ENCODE data around the gene DYTN.

DYTN gene

GRCh38 chr2:206696910-206697309, 21.3 kb downstream of the DYTN start:
- no peak for DNase-seq

DNA sequence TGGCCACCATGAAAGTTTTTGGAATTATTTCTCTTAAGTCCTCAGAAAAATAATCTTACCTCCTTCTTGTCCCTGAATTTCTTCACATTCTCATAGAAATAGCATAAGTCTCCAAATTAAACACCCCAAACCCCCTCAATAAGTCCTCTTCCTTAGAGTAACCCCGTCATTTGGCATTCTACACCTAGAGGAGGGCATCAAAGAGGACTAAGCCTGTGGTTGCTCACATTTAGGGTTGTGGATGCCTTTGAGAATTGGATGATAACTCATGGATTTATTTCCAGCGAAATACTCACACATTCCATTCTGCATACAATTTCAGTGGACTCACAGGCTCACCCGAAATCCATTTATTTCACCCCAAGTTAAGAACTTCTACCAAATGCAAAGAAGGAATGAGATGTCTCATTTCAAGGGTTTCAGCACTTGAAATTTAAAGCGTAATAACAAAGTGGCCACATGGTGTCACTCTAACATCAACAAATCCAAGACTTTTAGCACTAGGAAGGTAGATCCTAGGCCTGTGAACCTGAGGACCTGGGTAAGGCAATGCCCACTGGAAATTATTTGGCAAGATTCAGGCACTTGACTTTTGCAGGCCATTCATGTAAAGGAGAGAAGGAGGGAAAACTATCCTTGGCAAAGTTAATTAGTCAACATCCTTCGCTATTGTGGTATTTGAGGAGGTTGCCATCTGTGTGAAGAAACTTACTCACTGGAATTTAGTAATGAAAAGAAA, 24.6 kb downstream of the DYTN start:
- peak; percentile 54 for DNase-seq

DNA sequence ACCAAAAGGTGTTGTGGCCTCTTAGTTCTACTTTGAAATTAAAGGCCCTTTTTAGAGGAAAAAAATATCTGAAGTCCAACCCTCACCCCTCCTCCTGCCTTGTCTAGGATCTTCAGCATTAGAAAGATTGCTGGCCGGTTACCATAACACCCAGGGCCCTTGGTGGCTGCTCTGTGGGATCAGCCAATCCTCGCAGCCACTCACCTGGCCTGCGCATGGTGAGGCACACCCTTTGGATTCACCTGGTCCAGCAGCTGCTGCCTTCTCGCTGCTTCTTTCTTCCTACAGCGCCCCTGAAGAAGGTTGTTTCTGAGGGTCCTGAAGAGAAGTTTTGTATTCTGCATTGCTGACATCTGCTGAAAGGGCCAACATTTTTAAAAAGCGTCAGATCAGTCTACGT, 25.2 kb downstream of the DYTN start:
- no peak for DNase-seq

- DNase-seq: no peak
Measured at GRCh38 chr2:206688990-206689389, 29.2 kb downstream of the DYTN start.

- no peak for DNase-seq
Measured at GRCh38 chr2:206688453-206688852, 29.7 kb downstream of the DYTN start.

- no peak for DNase-seq
Measured at GRCh38 chr2:206683546-206683945, 34.6 kb downstream of the DYTN start.

DNA sequence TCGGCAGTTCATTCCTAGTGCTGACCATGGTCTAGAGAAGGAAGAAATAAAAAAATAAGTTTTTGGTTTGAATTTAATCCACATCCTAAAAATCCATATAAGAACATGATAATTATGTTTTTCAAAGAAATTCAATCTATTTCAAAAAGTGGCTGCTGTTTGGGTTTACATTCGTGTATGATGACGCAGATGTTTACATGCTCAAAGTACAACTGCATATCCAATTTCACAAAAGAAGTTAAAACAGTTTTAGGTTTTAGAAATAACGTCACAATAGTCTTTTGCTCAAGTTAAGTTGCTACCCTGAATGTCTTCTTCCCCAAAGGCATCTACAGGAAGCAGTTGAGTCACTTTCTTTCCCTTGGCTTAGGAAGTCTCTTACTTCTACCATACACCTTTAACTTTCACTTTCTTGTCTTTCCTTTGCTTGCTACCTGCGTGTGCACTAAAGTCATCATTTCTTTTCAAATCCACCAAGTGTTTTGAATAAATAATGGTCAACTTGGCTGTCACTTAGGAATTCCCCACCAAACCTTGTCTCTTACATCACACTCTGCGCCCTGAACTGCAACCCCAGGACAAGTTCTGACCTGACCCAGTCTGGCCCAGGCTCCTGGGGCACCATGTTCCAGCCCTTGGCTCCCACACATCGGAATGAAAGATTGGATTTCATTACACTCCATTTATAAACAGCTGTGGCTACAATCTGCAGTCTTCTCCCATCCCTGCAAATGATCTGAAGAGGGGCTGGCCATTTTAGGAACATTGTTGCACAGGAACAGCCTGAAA, 47.5 kb downstream of the DYTN start:
- no peak for DNase-seq

DNA sequence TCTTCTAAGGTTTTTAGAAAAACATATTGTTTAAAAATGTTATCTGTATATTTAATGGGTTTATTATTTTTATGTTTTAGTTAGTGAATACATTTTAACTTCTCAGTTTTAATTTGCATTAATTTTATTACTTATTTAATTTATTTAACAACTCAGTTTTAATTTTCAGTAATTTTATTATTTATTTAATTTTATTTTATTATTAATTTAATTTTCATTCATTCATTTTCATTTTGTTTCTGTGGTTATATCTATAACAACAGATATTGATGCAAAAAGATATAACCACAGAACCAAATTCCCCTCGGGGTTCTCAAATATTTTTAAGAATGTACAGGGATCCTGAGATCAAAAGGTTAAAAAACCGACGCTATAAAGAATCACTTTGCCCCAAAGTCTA, 52.9 kb downstream of the DYTN start:
- DNase-seq: no peak

DNA sequence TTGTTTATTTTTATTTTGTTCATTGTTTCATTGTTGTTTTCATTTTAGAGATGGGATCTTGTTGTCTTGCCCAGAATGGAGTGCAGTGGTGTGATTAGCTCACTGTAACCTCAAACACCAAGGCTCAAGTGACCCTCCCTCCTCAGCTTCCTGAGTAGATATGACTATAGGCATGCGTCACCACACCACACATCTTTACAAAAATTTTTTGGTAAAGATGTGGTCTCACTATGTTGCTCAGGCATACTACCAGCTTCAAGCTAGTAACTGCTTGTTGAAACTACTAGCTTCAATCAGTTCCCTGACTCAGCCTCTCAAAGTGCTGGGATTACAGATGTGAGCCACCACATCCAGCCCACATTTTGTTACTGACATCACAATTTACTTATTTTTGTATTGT, 61.1 kb downstream of the DYTN start:
- peak; percentile 22 for DNase-seq

- no peak for DNase-seq
Measured at GRCh38 chr2:206647985-206648384, 70.2 kb downstream of the DYTN start.

- DNase-seq: peak; percentile 3
Measured at GRCh38 chr2:206642075-206643025, 75.8 kb downstream of the DYTN start, which contains the start of gene FAM237A. FAM237A (plus strand) TSS chr2:206642487; CDS start chr2:206644237, 1,750 bp downstream.

GRCh38 chr2:206641226-206641625, 77.0 kb downstream of the DYTN start:
- no peak for DNase-seq

DNA sequence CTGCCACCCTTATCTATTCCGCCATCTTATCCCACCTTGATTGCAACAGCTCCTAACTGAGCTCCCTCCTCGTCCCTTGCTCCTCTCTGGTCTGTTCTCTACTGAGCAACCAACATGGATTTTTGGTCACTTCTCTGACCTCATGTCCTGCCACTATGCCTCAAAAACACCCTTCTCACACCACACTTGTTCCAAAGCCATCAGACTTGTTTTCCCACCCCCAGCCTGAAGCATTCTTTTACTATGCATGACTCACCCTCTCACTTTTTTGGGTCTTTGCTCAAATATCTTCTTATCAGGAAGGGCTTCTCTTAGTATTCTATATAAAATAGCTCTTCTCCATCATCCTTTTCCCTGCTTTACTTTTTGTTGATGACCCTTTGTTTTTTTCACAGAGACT, 78.6 kb downstream of the DYTN start:
- DNase-seq: no peak

DNA sequence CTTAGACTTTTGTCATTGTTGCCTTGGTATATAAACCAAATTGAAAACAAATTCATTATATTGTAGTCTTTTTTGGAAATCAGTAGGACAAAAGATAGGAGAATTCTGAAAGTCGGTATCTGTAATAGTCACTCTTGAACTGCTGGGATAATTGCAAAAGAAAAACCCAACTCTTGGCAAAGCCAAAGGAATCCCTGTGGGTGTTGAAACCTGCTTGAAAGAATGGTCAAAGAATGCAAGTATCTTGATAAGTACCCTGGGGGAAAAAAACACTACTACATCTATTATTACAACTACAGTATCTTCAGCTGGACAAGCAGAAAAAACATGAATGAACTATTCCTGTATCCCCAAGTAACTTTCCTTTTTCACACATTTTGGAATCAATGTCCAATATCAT, 83.2 kb downstream of the DYTN start:
- no peak for DNase-seq

GRCh38 chr2:206631340-206631739, 86.9 kb downstream of the DYTN start:
- no peak for DNase-seq

GRCh38 chr2:206627632-206628031, 90.6 kb downstream of the DYTN start:
- no peak for DNase-seq

DNA sequence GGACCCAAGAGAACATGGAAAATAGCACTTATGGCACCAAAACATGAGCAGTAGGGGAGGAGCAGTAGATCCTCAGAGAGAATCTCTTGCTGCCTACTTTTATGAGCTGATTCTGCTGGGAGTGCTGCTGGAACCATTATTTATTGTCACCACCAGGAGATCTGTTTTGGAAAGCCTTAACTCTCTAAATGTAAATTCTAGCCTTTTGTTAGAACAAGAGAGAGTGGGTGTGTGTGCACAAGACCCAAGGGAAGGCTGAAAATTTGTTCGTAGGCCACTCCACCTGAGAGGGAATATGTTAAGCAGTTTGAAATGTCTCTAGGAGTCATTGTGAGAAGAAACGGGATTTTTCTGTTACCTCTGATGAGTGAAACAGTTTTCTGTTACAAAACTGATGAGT, 92.1 kb downstream of the DYTN start:
- DNase-seq: no peak

DNA sequence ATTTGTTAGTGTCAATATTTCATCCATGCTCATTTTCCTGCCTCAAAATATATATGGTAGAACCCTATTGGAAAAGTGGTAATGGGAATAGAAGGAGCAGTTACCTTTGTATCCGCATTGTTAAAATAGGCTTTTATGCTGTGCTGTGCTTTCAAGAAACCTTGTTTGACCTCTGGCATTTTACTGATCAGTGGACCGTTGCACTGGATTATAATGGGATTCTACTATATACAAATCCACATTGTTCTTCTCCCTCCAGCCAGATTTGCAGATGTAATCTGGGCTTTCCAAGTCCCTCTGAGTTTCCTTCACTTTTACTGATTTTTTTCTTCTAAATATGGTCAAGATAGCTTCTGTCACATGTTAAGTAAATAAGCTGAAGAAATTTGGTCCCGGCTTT, 99.2 kb downstream of the DYTN start:
- no peak for DNase-seq

- no peak for DNase-seq
Measured at GRCh38 chr2:206616151-206616550, 102.0 kb downstream of the DYTN start.

DNA sequence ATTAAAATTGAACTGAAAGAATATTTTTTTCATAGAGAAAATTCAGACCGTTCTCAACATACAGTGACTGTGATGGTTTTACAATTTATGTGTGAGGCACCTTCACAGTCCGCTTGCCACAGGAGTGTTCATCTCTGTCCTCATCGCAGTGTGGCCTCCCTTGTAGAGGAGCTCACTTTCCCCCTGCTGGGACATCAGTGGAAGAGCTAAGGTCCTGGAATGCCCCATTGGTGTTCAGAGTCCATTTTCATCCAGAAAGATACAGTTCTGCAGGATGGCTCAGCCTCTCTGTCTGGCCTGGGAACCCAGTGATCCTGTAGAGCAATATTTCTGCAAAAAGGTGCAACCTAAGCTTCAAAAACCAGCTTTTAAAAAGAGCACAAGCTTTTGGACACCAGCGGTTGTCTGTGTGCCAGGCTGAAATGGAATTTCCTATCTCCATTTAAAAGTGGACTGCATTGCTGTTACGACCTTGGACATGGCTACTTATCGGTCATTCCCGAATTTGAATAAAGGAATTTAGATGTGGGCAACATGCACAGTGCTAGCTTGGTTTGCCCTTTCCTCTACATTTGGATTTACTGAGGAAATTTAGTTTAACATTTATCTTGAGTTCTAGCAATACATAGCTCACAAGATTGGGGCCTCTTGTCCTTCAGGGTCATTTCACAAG, 102.6 kb downstream of the DYTN start:
- no peak for DNase-seq

GRCh38 chr2:206614811-206615210, 103.4 kb downstream of the DYTN start:
- DNase-seq: no peak

DNA sequence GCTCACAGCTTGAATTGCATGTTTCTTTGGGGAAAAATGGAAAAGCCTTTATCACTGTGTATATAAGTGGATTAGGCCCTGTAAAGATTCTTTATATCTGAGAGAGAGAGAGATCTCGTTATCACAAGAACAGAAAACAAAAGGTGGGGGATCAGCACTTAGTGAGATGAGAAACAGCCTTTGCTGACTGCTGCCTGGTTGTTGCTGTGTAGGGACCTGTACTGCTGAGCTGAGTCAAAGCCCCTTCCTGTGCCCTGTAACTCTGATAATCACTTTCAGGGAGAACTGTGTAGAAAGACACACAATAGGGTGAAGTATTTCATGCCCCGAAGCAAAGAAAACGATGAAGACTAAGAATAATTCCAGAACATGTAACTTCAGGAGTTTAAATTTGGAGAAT, 106.5 kb downstream of the DYTN start:
- DNase-seq: no peak

GRCh38 chr2:206611191-206611590, 107.0 kb downstream of the DYTN start:
- DNase-seq: no peak

All from activated CD4-positive, alpha-beta T cell treated with anti-CD3 and anti-CD28 coated beads, Interleukin-2, amount 50 U/mL, for 16 hours (primary cell).